Breast epithelium (tissue), 3 donors: ENCODE measurements around the gene UBE2O.

Experiments
- CTCF ChIP-seq, 3 donors: fragments of 450-650 bp; IDR thresholded peaks; one replicate each; pipeline ENCODE4 v1.5.1; 2016 to 2017; ENCODE audit warnings: antibody characterized with exemption in 3 of 3, mild to moderate bottlenecking in 3 of 3, moderate library complexity in 3 of 3
- POLR2A ChIP-seq: fragments of 450-650 bp; IDR thresholded peaks from one replicate; pipeline ENCODE4 v1.6.1; 2016; ENCODE audit warnings: antibody characterized with exemption, mild to moderate bottlenecking, moderate library complexity

- TF ChIP-seq CTCF (IDR thresholded peaks at IDR 0.05) (no peak), POLR2A (no peak)
These were observed 22.4 kb upstream of the UBE2O start for GRCh38 chr17:76475302-76475701.
